Gastrocnemius medialis (tissue), 4 donors: ENCODE measurements around the gene AHSP. TPM values are rescaled to one million over a fixed set of nuclear protein-coding genes. Genes with fewer than 3 reads are reported as not detected.

Experiments used
- ATAC-seq, 2 donors: fragments of 150-250 bp; one replicate each; pipeline ENCODE4 v1.9.1; 2016
- DNase-seq, 2 donors: peaks; one replicate each; pipeline ENCODE4 v3.0.0-alpha.2; 2019
- H3K27ac ChIP-seq, 4 donors: fragments of 200-600 bp; sonication (generic); 1 replicate in 1 of 4; 2 replicates in 3 of 4; pipeline ENCODE4 v1.5.1; 2016 to 2018; ENCODE audit warnings: mild to moderate bottlenecking in 2 of 4, moderate library complexity in 1 of 4
- H3K27me3 ChIP-seq, 3 donors: fragments of 200-600 bp; sonication (generic) in 2 of 3; 1 replicate in 1 of 3; 2 replicates in 2 of 3; pipeline versions ENCODE4 v1.5.1 to v1.6.0; 2016 to 2019; ENCODE audit warnings: mild to moderate bottlenecking in 1 of 3, moderate library complexity in 1 of 3
- H3K36me3 ChIP-seq, 2 donors: fragments of 200-600 bp; sonication (generic) in 1 of 2; one replicate each; pipeline ENCODE4 v1.5.1; 2017 to 2018
- H3K4me1 ChIP-seq, 2 donors: fragments of 200-600 bp; sonication (generic) in 1 of 2; one replicate each; pipeline ENCODE4 v1.5.1; 2016 to 2017; ENCODE audit warnings: mild to moderate bottlenecking in 2 of 2
- H3K4me3 ChIP-seq, 4 donors: fragments of 200-600 bp; sonication (generic) in 3 of 4; 1 replicate in 1 of 4; 2 replicates in 3 of 4; pipeline ENCODE4 v1.5.1; 2016 to 2019; ENCODE audit warnings: mild to moderate bottlenecking in 2 of 4
- H3K9me3 ChIP-seq, 3 donors: fragments of 200-600 bp; sonication (generic) in 2 of 3; 1 replicate in 1 of 3; 2 replicates in 2 of 3; pipeline ENCODE4 v1.5.1; 2016 to 2019
- CTCF ChIP-seq, 5 experiments: fragments of 450-650 bp in 3 of 5; fragments of 200-600 bp in 2 of 5; sonication (generic) in 2 of 5; IDR thresholded peaks in 4 of 5; conservative IDR thresholded peaks in 1 of 5; 1 replicate in 4 of 5; 2 replicates in 1 of 5; pipeline ENCODE4 v1.5.1; 2016 to 2019; ENCODE audit warnings: antibody characterized with exemption in 5 of 5, mild to moderate bottlenecking in 3 of 5, moderate library complexity in 3 of 5
- POLR2A ChIP-seq, 2 donors: fragments of 450-650 bp; IDR thresholded peaks; one replicate each; pipeline ENCODE4 v1.6.1; 2017; ENCODE audit warnings: antibody characterized with exemption in 2 of 2, mild to moderate bottlenecking in 2 of 2, moderate library complexity in 2 of 2
- in situ Hi-C, 4 donors: fragments of 200-750 bp; cut with MboI; loops; one replicate each; pipeline versions ENCODE4 v1.15.0 to v1.8.0; 2017; ENCODE audit warnings: low sequenced_read_pairs in 4 of 4
- intact Hi-C: fragments of 100-400 bp; cut with DNase I; formaldehyde crosslinking; loops from one replicate; pipeline ENCODE4 v1.15.1; 2023; ENCODE audit warnings: low total_unique reads
- total RNA-seq, 4 donors: library from RNA; depleted of rRNA; stranded (reverse); fragments of >200 nt; gene quantifications; one replicate each; pipeline versions ENCODE4 v1.1.0 to v1.2.3, GENCODE V29; 2016

AHSP gene
- total RNA-seq, 4 donors from 2014 or later: not detected

- in situ Hi-C loops: no loop called here
- no peak for TF ChIP-seq CTCF (IDR thresholded peaks at IDR 0.05 in 4 of 5, conservative IDR thresholded peaks at IDR 0.05 in 1 of 5)
- peaks cover 0 to 4% of the 10 kb centered on the region in 2 donors for H3K4me1 ChIP-seq
- peaks cover 22 to 59% (median 38%) of the 10 kb centered on the region in 3 donors for H3K27me3 ChIP-seq
- no peak for ATAC-seq
- intact Hi-C loops: no loop called here
- no peak overlapping the region for H3K27ac ChIP-seq
- no peak for DNase-seq
- no peaks in the 10 kb centered on the region for H3K36me3 ChIP-seq
- no peak overlapping the region for H3K4me3 ChIP-seq
- H3K9me3 ChIP-seq: no peaks in the 10 kb centered on the region
These were observed 2.7 kb downstream of the AHSP start for GRCh38 chr16:31530405-31530804.

- in situ Hi-C loops (no loop called here), intact Hi-C loops (no loop called here)
- DNase-seq: no peak
- H3K4me1 ChIP-seq: peaks cover 0 to 4% of the 10 kb centered on the region in 2 donors
- no peak for TF ChIP-seq POLR2A (IDR thresholded peaks at IDR 0.05)
- TF ChIP-seq CTCF (IDR thresholded peaks at IDR 0.05 in 4 of 5, conservative IDR thresholded peaks at IDR 0.05 in 1 of 5): no peak
- H3K9me3 ChIP-seq: no peaks in the 10 kb centered on the region
- H3K27me3 ChIP-seq: peaks cover 22 to 59% (median 42%) of the 10 kb centered on the region in 3 donors
- no peak for ATAC-seq
- H3K27ac ChIP-seq: no peak overlapping the region
- no peaks in the 10 kb centered on the region for H3K36me3 ChIP-seq
- no peak overlapping the region for H3K4me3 ChIP-seq
These were observed 3.4 kb downstream of the AHSP start for GRCh38 chr16:31531096-31531495.

GRCh38 chr16:31532120-31532519, 4.4 kb downstream of the AHSP start:
- no peak for TF ChIP-seq CTCF (IDR thresholded peaks at IDR 0.05 in 4 of 5, conservative IDR thresholded peaks at IDR 0.05 in 1 of 5)
- no peak for TF ChIP-seq POLR2A (IDR thresholded peaks at IDR 0.05)
- Histone ChIP-seq H3K27ac (no peak overlapping the region), H3K4me3 (no peak overlapping the region), H3K36me3 (no peaks in the 10 kb centered on the region), H3K27me3 (peaks cover 26 to 59% (median 41%) of the 10 kb centered on the region in 3 donors), H3K4me1 (peaks cover 0 to 4% of the 10 kb centered on the region in 2 donors), H3K9me3 (no peaks in the 10 kb centered on the region)
- DNase-seq: no peak
- intact Hi-C loops (no loop called here), in situ Hi-C loops (no loop called here)
- no peak for ATAC-seq

- DNase-seq: no peak
- no peak for ATAC-seq
- in situ Hi-C loops (no loop called here), intact Hi-C loops (no loop called here)
- Histone ChIP-seq H3K4me1 (peaks cover 0 to 4% of the 10 kb centered on the region in 2 donors), H3K9me3 (no peaks in the 10 kb centered on the region), H3K4me3 (no peak overlapping the region), H3K27me3 (peaks cover 31 to 59% (median 45%) of the 10 kb centered on the region in 3 donors), H3K27ac (no peak overlapping the region), H3K36me3 (no peaks in the 10 kb centered on the region)
- TF ChIP-seq CTCF (IDR thresholded peaks at IDR 0.05 in 4 of 5, conservative IDR thresholded peaks at IDR 0.05 in 1 of 5) (no peak), POLR2A (IDR thresholded peaks at IDR 0.05) (no peak)
These were observed 5.2 kb downstream of the AHSP start for GRCh38 chr16:31532896-31533295.

- H3K4me3 ChIP-seq: no peak overlapping the region
- no peak for DNase-seq
- in situ Hi-C loops (no loop called here), intact Hi-C loops (no loop called here)
- H3K27me3 ChIP-seq: peaks cover 35 to 53% (median 36%) of the 10 kb centered on the region in 3 donors
- no peak overlapping the region for H3K27ac ChIP-seq
- no peak for TF ChIP-seq CTCF (IDR thresholded peaks at IDR 0.05 in 4 of 5, conservative IDR thresholded peaks at IDR 0.05 in 1 of 5)
- no peak for TF ChIP-seq POLR2A (IDR thresholded peaks at IDR 0.05)
- no peak for ATAC-seq
- no peaks in the 10 kb centered on the region for H3K36me3 ChIP-seq
- no peaks in the 10 kb centered on the region for H3K4me1 ChIP-seq
- H3K9me3 ChIP-seq: no peaks in the 10 kb centered on the region
These were observed 8.0 kb downstream of the AHSP start for GRCh38 chr16:31535737-31536136.
